Osteocyte (in vitro differentiated cells): ENCODE data around the gene TLCD3B. TPM values are rescaled to one million over a fixed set of nuclear protein-coding genes. Genes with fewer than 3 reads are reported as not detected.

ENCODE experiments used
- DNase-seq: peaks from one replicate; pipeline ENCODE4 v3.0.0; 2021; ENCODE audit warnings: mixed read lengths; ENCODE audit not compliant: unreplicated experiment; ENCODE audit errors: extremely low spot score
- H3K27ac Mint-ChIP-seq: one replicate; pipeline ENCODE4 v1.8.0; 2021; ENCODE audit warnings: mild to moderate bottlenecking, mixed read lengths; ENCODE audit not compliant: unreplicated experiment
- H3K27me3 Mint-ChIP-seq: one replicate; pipeline ENCODE4 v1.8.0; 2021; ENCODE audit warnings: mixed read lengths; ENCODE audit not compliant: unreplicated experiment
- H3K36me3 Mint-ChIP-seq: one replicate; pipeline ENCODE4 v1.8.0; 2021; ENCODE audit warnings: mixed read lengths; ENCODE audit not compliant: unreplicated experiment
- H3K4me1 Mint-ChIP-seq: one replicate; pipeline ENCODE4 v1.8.0; 2021; ENCODE audit warnings: mixed read lengths; ENCODE audit not compliant: unreplicated experiment
- H3K4me3 Mint-ChIP-seq: one replicate; pipeline ENCODE4 v1.8.0; 2021; ENCODE audit warnings: mild to moderate bottlenecking, moderate library complexity, mixed read lengths; ENCODE audit not compliant: unreplicated experiment
- H3K9me3 Mint-ChIP-seq: one replicate; pipeline ENCODE4 v1.8.0; 2021; ENCODE audit warnings: mixed read lengths; ENCODE audit not compliant: unreplicated experiment
- CTCF ChIP-seq: fragments of 200-600 bp; sonication (generic); IDR thresholded peaks from 2 replicates; pipeline ENCODE4 v1.5.0; 2021; ENCODE audit warnings: antibody characterized with exemption, mild to moderate bottlenecking, moderate library complexity
- total RNA-seq: library from RNA; stranded (reverse); gene quantifications from 2 replicates; pipeline ENCODE4 v1.2.1, GENCODE V29; 2021

The TLCD3B gene
- total RNA-seq, 1 donor from 2014 or later = 0.32 TPM

- no peak for DNase-seq
Observed at GRCh38 chr16:30011714-30012504, 19.2 kb downstream of the TLCD3B start.

GRCh38 chr16:30010844-30011713 is 20.0 kb downstream of the TLCD3B start, which contains the start of gene DOC2A:
Gene DOC2A, minus strand, starts transcription at chr16:30011027. Its CDS starts 805 bp downstream, at chr16:30010222.
- Mint-ChIP-seq H3K27me3 (peaks cover 11% of the 10 kb centered on the region), H3K36me3 (no peaks in the 10 kb centered on the region), H3K9me3 (no peaks in the 10 kb centered on the region), H3K4me1 (peaks cover 8% of the 10 kb centered on the region), H3K4me3 (peak within 1 kb of the TSS; percentile 73), H3K27ac (no peak within 1 kb of the TSS)
- no peak for DNase-seq
- TF ChIP-seq CTCF = no peak

More at GRCh38 chr16:30011714-30012504, 19.2 kb downstream of the TLCD3B start:
- peaks cover 8% of the 10 kb centered on the region for H3K4me1 Mint-ChIP-seq
- H3K27ac Mint-ChIP-seq = no peak overlapping the region
- TF ChIP-seq CTCF = no peak
- no peaks in the 10 kb centered on the region for H3K36me3 Mint-ChIP-seq
- peaks cover 11% of the 10 kb centered on the region for H3K27me3 Mint-ChIP-seq
- H3K9me3 Mint-ChIP-seq = no peaks in the 10 kb centered on the region
- H3K4me3 Mint-ChIP-seq = peak overlapping the region; percentile 73

- H3K4me1 Mint-ChIP-seq = peaks cover 8% of the 10 kb centered on the region
- no peak for TF ChIP-seq CTCF
- no peak overlapping the region for H3K27ac Mint-ChIP-seq
- H3K36me3 Mint-ChIP-seq = no peaks in the 10 kb centered on the region
- H3K27me3 Mint-ChIP-seq = peaks cover 9% of the 10 kb centered on the region
- no peak for DNase-seq
- H3K4me3 Mint-ChIP-seq = peak overlapping the region; percentile 51
- H3K9me3 Mint-ChIP-seq = no peaks in the 10 kb centered on the region
Observed at GRCh38 chr16:30009990-30010843, 20.9 kb downstream of the TLCD3B start.

DNA sequence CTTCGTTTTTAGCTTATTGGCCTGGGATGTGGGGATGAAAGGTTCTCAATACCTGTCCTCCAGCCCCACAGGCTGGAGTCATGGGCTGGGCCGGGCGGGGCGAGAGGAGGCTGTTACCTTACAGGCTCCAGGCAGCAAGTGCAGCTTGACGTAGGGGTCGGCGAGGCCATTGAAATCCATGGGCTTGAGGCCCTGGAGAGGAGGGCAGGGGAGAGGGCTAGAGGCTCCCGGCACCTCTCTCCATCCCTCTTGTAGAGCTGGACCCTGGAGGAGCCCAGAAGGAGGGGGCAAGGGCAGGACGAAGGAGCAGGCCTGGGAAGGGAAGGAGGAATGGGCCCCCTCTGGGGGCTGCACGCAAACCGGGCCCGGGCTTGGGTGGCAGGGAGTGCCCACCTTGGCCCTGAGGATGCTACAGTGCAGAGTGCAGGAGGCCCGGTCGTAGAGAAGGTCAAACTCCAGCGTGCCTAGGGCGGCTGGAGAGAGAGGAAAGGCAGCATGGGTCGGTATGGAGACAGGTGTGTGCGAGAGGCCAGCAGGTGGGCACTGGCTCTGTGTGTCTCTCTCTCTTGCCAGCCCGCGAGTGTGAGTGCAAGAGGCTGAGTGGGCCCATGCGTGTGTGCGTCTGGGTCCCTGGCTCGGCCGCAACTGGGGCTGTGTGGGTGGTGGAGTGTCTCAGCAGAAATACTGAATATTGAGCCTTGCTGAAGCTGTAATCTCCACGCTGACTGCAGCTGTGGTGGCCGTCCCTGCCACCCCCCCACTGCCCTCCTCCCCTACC is 21.8 kb downstream of the TLCD3B start:
- Mint-ChIP-seq H3K9me3 (no peaks in the 10 kb centered on the region), H3K27me3 (peaks cover 9% of the 10 kb centered on the region), H3K27ac (no peak overlapping the region), H3K4me1 (peaks cover 8% of the 10 kb centered on the region), H3K36me3 (no peaks in the 10 kb centered on the region), H3K4me3 (no peak overlapping the region)
- DNase-seq = no peak
- TF ChIP-seq CTCF = no peak
